Muscle layer of duodenum (tissue), 2 donors: ENCODE results near the gene PRR19.

Experiments
- H3K27ac ChIP-seq: one replicate; pipeline ENCODE4 v1.7.0; 2013; ENCODE audit warnings: mild to moderate bottlenecking, low read length
- H3K27me3 ChIP-seq: one replicate; pipeline ENCODE4 v1.7.0; 2013; ENCODE audit warnings: low read depth, mild to moderate bottlenecking, control low read depth, low read length
- H3K36me3 ChIP-seq, 2 donors: one replicate each; pipeline ENCODE4 v1.7.0; 2013; ENCODE audit warnings: low read length in 2 of 2, control low read depth in 1 of 2, mild to moderate bottlenecking in 1 of 2; ENCODE audit not compliant: insufficient read depth in 2 of 2, control insufficient read depth in 1 of 2
- H3K4me1 ChIP-seq, 2 donors: one replicate each; pipeline ENCODE4 v1.7.0; 2013; ENCODE audit warnings: low read length in 2 of 2, mild to moderate bottlenecking in 2 of 2, control low read depth in 1 of 2, moderate library complexity in 1 of 2; ENCODE audit not compliant: insufficient read depth in 2 of 2, control insufficient read depth in 1 of 2
- H3K4me3 ChIP-seq, 2 donors: one replicate each; pipeline ENCODE4 v1.7.0; 2013; ENCODE audit warnings: low read length in 2 of 2, low read depth in 1 of 2, mild to moderate bottlenecking in 1 of 2
- H3K9me3 ChIP-seq, 2 donors: one replicate each; pipeline ENCODE4 v1.7.0; 2013; ENCODE audit warnings: low read length in 2 of 2, control low read depth in 1 of 2, mild to moderate bottlenecking in 1 of 2; ENCODE audit not compliant: control insufficient read depth in 1 of 2
- donor health status: healthy.

The PRR19 gene

DNA sequence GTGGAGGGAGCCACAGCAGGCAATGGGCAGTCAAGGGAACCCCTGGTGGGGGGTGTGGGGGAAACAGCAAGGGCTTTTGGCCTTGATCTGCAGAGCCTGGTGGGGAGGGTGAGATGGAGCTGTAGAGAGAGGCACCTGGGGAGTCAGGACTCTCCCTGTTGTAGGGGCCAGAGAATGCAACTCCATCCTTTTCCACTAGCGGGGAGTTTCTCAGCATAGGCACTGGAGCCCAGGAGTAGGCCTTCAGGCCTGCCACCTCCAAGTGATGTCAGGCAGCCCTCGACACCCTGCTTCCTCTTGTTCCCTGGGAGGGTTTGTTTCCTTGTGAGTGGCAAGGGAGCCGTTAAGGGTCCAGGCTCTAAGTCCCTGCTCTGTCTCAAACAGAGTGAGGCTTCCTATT, 48.5 kb downstream of the PRR19 start:
- Histone ChIP-seq H3K36me3 (peaks cover 17 to 62% of the 10 kb centered on the region in 2 donors), H3K27ac (no peak overlapping the region), H3K4me3 (no peak overlapping the region)

DNA sequence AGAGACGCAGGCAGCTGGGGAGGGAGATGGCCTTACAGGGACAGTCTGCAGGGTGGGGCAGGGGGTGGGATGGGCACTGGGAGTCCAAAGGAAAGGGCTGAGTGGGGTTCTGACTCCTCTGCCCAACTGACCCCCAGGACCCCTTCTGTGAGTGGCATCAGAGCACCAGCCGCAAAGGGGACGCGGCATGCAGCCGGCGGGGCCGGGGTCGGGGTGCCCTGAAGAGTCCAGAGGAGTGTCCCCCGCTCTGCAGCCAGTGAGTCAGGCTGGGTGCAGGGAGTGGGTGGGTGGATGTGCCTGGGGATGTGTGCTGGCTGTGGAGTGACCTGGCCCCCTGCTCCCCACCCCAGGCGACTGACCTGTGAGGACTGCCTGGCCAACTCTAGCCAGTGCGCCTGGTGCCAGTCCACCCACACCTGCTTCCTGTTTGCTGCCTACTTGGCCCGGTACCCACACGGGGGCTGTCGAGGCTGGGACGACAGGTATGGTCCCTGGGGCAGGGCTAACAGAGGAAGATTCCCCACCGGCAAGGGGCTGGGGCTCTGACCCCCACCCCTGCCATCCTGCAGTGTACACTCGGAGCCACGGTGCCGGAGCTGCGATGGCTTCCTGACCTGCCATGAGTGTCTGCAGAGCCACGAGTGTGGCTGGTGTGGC, 49.3 kb downstream of the PRR19 start:
- H3K27me3 ChIP-seq, result no peaks in the 10 kb centered on the region
- peaks cover 19 to 64% of the 10 kb centered on the region in 2 donors for H3K36me3 ChIP-seq
- H3K27ac ChIP-seq, result no peak overlapping the region
- no peaks in the 10 kb centered on the region for H3K9me3 ChIP-seq
- no peak overlapping the region for H3K4me3 ChIP-seq
- no peaks in the 10 kb centered on the region for H3K4me1 ChIP-seq

More for the DNA sequence above, 48.5 kb downstream of the PRR19 start:
- Histone ChIP-seq H3K27me3 (no peaks in the 10 kb centered on the region), H3K9me3 (no peaks in the 10 kb centered on the region), H3K4me1 (no peaks in the 10 kb centered on the region)

DNA sequence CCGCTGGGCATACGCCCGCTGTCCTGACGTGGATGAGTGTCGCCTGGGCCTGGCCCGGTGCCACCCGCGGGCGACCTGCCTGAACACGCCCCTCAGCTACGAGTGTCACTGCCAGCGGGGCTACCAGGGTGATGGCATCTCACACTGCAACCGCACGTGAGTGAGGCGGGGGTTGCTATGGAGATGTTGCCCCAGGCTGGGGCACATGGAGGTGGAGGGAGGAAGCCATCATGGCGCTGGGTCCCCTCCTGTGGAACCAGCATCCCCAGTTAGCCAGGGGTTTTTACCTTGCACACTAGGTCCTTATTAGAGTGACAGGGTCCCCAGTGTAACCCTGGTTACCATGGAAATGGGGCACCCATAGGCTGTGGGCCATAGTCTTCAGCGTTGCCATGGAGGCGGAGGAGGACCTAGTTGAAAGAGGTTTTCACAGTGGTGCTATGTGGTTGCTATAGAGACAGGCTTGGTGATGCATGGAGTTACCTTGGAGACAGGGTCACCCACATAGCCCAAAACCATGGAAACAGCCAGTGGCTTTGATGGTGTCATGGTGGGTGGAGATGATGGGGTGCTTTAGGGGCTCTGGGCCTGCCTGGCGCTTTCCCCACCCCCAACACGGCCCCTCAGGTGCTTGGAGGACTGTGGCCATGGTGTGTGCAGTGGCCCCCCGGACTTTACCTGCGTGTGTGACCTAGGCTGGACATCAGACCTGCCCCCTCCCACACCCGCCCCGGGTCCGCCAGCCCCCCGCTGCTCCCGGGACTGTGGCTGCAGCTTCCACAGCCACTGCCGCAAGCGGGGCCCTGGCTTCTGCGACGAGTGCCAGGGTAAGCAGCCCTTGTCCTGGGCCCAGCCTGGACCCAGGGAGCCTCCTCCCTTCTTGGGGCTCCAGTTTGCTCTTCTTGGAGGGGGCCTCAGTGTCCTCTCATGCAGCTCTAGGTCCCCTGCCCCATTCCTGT, 50.6 kb downstream of the PRR19 start:
- Histone ChIP-seq H3K27ac (no peak overlapping the region), H3K9me3 (no peaks in the 10 kb centered on the region), H3K36me3 (peaks cover 23 to 77% of the 10 kb centered on the region in 2 donors), H3K4me3 (no peak overlapping the region), H3K4me1 (no peaks in the 10 kb centered on the region), H3K27me3 (no peaks in the 10 kb centered on the region)

DNA sequence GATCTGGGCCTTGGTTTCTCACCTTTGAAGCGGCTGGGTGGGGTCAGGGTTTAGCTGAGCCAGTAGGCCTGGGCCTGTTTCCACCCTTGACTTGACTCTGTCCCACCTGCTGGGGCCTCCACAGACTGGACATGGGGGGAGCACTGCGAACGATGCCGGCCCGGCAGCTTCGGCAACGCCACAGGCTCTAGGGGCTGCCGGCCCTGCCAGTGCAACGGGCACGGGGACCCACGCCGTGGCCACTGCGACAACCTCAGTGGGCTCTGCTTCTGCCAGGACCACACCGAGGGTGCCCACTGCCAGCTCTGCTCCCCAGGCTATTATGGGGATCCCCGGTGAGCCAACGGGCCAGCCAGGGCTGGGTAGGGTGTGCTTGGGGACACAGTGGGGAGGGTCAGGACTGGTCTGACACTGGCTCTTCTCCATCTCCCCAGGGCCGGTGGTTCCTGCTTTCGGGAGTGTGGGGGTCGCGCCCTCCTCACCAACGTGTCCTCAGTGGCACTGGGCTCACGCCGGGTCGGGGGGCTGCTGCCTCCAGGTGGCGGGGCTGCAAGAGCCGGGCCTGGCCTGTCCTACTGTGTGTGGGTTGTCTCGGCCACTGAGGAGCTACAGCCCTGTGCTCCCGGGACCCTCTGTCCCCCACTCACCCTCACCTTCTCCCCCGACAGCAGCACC, 51.5 kb downstream of the PRR19 start:
- H3K27ac ChIP-seq, result no peak overlapping the region
- peaks cover 16 to 77% of the 10 kb centered on the region in 2 donors for H3K36me3 ChIP-seq
- H3K4me1 ChIP-seq, result no peaks in the 10 kb centered on the region
- H3K4me3 ChIP-seq, result no peak overlapping the region
- H3K9me3 ChIP-seq, result no peaks in the 10 kb centered on the region
- H3K27me3 ChIP-seq, result no peaks in the 10 kb centered on the region

DNA sequence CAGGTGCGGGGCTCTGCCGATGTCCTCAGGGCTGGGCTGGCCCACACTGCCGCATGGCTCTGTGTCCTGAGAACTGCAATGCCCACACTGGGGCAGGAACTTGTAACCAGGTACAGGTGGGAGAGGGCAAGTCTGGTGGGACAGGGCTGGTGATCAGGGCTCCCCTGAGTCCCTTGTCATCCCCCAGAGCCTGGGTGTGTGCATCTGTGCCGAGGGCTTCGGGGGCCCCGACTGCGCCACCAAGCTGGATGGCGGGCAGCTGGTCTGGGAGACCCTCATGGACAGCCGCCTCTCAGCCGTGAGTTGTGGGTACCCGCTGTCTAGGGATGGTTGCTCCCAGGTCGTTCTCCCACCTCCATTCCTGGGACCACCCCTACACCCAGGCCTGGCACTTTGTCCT, 54.0 kb downstream of the PRR19 start:
- Histone ChIP-seq H3K36me3 (peaks cover 16 to 77% of the 10 kb centered on the region in 2 donors), H3K27ac (no peak overlapping the region), H3K27me3 (no peaks in the 10 kb centered on the region), H3K4me3 (no peak overlapping the region), H3K4me1 (no peaks in the 10 kb centered on the region), H3K9me3 (no peaks in the 10 kb centered on the region)

DNA sequence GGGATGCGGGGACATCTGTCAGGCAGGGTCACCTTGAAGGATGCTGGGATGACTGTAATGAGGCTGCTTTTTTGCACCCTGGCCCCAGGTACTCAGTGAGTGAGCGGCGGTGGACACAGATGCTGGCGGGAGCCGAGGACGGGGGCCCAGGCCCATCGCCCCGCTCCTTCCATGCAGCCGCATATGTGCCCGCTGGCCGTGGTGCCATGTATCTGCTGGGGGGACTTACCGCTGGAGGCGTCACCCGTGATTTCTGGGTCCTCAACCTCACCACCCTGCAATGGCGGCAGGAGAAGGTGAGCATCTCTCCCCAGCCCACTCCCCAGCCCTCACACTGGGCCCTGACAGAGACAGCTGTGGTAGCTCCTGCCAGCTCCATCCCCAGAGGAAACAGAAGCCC, 54.8 kb downstream of the PRR19 start:
- no peaks in the 10 kb centered on the region for H3K4me1 ChIP-seq
- H3K36me3 ChIP-seq, result peaks cover 16 to 75% of the 10 kb centered on the region in 2 donors
- H3K4me3 ChIP-seq, result no peak overlapping the region
- no peak overlapping the region for H3K27ac ChIP-seq
- H3K27me3 ChIP-seq, result no peaks in the 10 kb centered on the region
- no peaks in the 10 kb centered on the region for H3K9me3 ChIP-seq

DNA sequence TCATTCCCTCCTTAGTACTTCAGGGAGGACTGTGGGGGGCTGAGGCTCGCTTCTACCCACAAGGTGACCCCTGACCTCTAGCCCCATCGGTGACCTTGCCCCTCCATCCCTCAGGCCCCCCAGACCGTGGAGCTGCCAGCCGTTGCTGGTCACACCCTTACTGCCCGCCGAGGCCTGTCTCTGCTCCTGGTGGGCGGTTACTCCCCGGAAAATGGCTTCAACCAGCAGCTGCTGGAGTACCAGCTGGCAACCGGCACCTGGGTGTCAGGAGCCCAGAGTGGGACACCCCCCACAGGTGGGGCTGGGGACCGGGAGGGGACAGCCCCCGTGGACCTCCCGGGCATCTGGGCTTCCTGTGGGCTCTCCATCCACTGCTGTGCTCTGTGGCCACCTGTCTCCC, 55.4 kb downstream of the PRR19 start:
- Histone ChIP-seq H3K27ac (no peak overlapping the region), H3K4me3 (no peak overlapping the region), H3K27me3 (no peaks in the 10 kb centered on the region), H3K9me3 (no peaks in the 10 kb centered on the region), H3K4me1 (no peaks in the 10 kb centered on the region), H3K36me3 (peaks cover 16 to 75% of the 10 kb centered on the region in 2 donors)
